ENCODE results near the gene PITPNM3. TPM values are rescaled to one million over a fixed set of nuclear protein-coding genes. Genes with fewer than 3 reads are reported as not detected.

PITPNM3 gene
- total RNA-seq, 4 donors from 2014 or later = 12.7 to 51.6 (median 29.7) TPM

GRCh38 chr17:6498901-6499540, 57.3 kb downstream of the PITPNM3 start:
- in situ Hi-C loops (cut with MboI; ENCODE audit: low pct_ligation_motif_present in 1 of 4, low pct_unique_long_range_greater_than_20kb in 1 of 4, low sequenced_read_pairs in 3 of 4) = no loop called here
- 90 to 94% methylated on average over 2 to 10 of the region's 10 CpGs for WGBS, 2 donors (ENCODE audit: low coverage in 1 of 2)
- DNase-seq = no peak
- no peak overlapping the region for H3K4me3 ChIP-seq
- H3K4me1 ChIP-seq = peaks cover 0 to 20% (median 8%) of the 10 kb centered on the region in 4 donors
- no peaks in the 10 kb centered on the region for H3K9me3 ChIP-seq
- intact Hi-C loops (cut with DNase I; ENCODE audit: low total_unique reads) = no loop called here
- H3K36me3 ChIP-seq = no peaks in the 10 kb centered on the region
- no peak for TF ChIP-seq POLR2A (IDR thresholded peaks at IDR 0.05)
- TF ChIP-seq, protein P1, sequence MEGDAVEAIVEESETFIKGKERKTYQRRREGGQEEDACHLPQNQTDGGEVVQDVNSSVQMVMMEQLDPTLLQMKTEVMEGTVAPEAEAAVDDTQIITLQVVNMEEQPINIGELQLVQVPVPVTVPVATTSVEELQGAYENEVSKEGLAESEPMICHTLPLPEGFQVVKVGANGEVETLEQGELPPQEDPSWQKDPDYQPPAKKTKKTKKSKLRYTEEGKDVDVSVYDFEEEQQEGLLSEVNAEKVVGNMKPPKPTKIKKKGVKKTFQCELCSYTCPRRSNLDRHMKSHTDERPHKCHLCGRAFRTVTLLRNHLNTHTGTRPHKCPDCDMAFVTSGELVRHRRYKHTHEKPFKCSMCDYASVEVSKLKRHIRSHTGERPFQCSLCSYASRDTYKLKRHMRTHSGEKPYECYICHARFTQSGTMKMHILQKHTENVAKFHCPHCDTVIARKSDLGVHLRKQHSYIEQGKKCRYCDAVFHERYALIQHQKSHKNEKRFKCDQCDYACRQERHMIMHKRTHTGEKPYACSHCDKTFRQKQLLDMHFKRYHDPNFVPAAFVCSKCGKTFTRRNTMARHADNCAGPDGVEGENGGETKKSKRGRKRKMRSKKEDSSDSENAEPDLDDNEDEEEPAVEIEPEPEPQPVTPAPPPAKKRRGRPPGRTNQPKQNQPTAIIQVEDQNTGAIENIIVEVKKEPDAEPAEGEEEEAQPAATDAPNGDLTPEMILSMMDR (IDR thresholded peaks at IDR 0.05) = no peak
- no peak for TF ChIP-seq POLR2AphosphoS5 (IDR thresholded peaks at IDR 0.05)
- TF ChIP-seq EP300 (IDR thresholded peaks at IDR 0.05; ENCODE audit: low read depth) = no peak
- no peaks in the 10 kb centered on the region for H3K27me3 ChIP-seq
- no peak overlapping the region for H3K27ac ChIP-seq

- no peaks in the 10 kb centered on the region for H3K27me3 ChIP-seq
- 79 to 85% methylated on average over 7 of the region's 7 CpGs for WGBS, 2 donors (ENCODE audit: low coverage in 1 of 2)
- no peak overlapping the region for H3K4me3 ChIP-seq
- H3K4me1 ChIP-seq = peaks cover 2 to 27% (median 11%) of the 10 kb centered on the region in 4 donors
- in situ Hi-C loops (cut with MboI; ENCODE audit: low pct_ligation_motif_present in 1 of 4, low pct_unique_long_range_greater_than_20kb in 1 of 4, low sequenced_read_pairs in 3 of 4) (no loop called here), intact Hi-C loops (cut with DNase I; ENCODE audit: low total_unique reads) (no loop called here)
- H3K27ac ChIP-seq = no peak overlapping the region
- H3K9me3 ChIP-seq = no peaks in the 10 kb centered on the region
- DNase-seq = no peak
- H3K36me3 ChIP-seq = no peaks in the 10 kb centered on the region
- no peak for TF ChIP-seq POLR2A (IDR thresholded peaks at IDR 0.05)
- no peak for TF ChIP-seq POLR2AphosphoS5 (IDR thresholded peaks at IDR 0.05)
- TF ChIP-seq EP300 (IDR thresholded peaks at IDR 0.05; ENCODE audit: low read depth) = no peak
- TF ChIP-seq, protein P1 (IDR thresholded peaks at IDR 0.05) = no peak
Measured at GRCh38 chr17:6498356-6498755, 58.0 kb downstream of the PITPNM3 start.

DNA sequence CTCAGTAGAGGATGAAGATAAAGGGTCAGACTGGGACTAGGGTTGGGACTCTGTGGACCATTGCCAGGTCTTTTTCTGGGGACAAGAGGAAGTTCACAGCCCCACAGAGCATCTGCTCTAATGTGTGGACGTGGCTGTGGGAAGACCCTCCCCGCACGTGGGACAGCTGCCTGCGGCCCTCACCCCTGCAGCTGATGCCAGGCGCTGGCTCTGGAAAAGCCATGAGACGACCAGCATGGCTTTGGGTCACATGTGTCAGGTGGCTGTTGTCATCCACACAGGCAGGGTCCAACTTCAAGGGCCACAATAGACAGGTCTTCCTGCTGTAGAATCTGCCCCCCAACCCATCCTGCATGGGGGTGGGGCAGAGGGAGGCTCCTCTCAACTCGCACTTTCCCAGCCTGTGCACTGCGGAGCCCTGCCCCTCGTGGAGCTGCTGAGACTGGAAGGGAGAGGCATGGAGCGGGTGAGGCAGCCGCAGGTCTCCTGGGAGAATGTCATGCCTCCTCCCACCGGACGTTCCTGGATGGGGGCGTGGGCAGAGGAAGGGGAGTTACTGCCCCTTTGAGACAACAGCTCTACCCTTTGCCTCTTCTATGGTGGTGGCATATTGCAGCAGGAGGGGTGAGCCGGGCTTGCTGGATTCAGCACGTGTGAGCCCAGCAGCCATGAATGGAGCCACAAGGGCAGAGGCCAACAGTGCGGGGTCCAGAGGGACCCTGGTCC, 58.7 kb downstream of the PITPNM3 start:
- H3K4me1 ChIP-seq = peaks cover 5 to 32% (median 12%) of the 10 kb centered on the region in 4 donors
- no peak overlapping the region for H3K27ac ChIP-seq
- WGBS, 2 donors (ENCODE audit: low coverage in 1 of 2) = 76% methylated on average over 17 of the region's 17 CpGs; no CpG with 5 or more reads in 1 of the 2 donors
- no peak for TF ChIP-seq POLR2A (IDR thresholded peaks at IDR 0.05)
- TF ChIP-seq EP300 (IDR thresholded peaks at IDR 0.05; ENCODE audit: low read depth) = no peak
- TF ChIP-seq POLR2AphosphoS5 (IDR thresholded peaks at IDR 0.05) = no peak
- TF ChIP-seq, protein P1 (IDR thresholded peaks at IDR 0.05) = no peak
- in situ Hi-C loops (cut with MboI; ENCODE audit: low pct_ligation_motif_present in 1 of 4, low pct_unique_long_range_greater_than_20kb in 1 of 4, low sequenced_read_pairs in 3 of 4) = no loop called here
- no peak for DNase-seq
- intact Hi-C loops (cut with DNase I; ENCODE audit: low total_unique reads) = no loop called here
- H3K4me3 ChIP-seq = no peak overlapping the region
- H3K27me3 ChIP-seq = no peaks in the 10 kb centered on the region
- no peaks in the 10 kb centered on the region for H3K9me3 ChIP-seq
- H3K36me3 ChIP-seq = no peaks in the 10 kb centered on the region

GRCh38 chr17:6496640-6497441, 59.5 kb downstream of the PITPNM3 start:
- in situ Hi-C loops (cut with MboI; ENCODE audit: low pct_ligation_motif_present in 1 of 4, low pct_unique_long_range_greater_than_20kb in 1 of 4, low sequenced_read_pairs in 3 of 4) (no loop called here), intact Hi-C loops (cut with DNase I; ENCODE audit: low total_unique reads) (no loop called here)
- Histone ChIP-seq H3K9me3 (no peaks in the 10 kb centered on the region), H3K27ac (no peak overlapping the region), H3K27me3 (no peaks in the 10 kb centered on the region), H3K36me3 (no peaks in the 10 kb centered on the region), H3K4me3 (no peak overlapping the region), H3K4me1 (peaks cover 5 to 32% (median 12%) of the 10 kb centered on the region in 4 donors)
- TF ChIP-seq, protein P1 (IDR thresholded peaks at IDR 0.05) = no peak
- TF ChIP-seq POLR2A (IDR thresholded peaks at IDR 0.05) = no peak
- no peak for TF ChIP-seq POLR2AphosphoS5 (IDR thresholded peaks at IDR 0.05)
- no peak for TF ChIP-seq EP300 (IDR thresholded peaks at IDR 0.05; ENCODE audit: low read depth)
- no peak for DNase-seq
- WGBS, 2 donors (ENCODE audit: low coverage in 1 of 2) = 71 to 86% methylated on average over 7 to 15 of the region's 15 CpGs

All from transverse colon (tissue), 4 donors.